Measurements from ENCODE around the gene TMEM163. TPM values are rescaled to one million over a fixed set of nuclear protein-coding genes. Genes with fewer than 3 reads are reported as not detected.

TMEM163 gene
- total RNA-seq, 2 experiments from 2014 or later = 0.23 TPM; not detected in 1

GRCh38 chr2:134706587-134707329 is 12.0 kb downstream of the TMEM163 start:
- ChIA-PET POLR2A (no interaction called here), CTCF (no interaction called here)
- H3K4me3 Mint-ChIP-seq = no peak overlapping the region
- no peaks in the 10 kb centered on the region for H3K9me3 Mint-ChIP-seq (ENCODE audit: insufficient read depth)
- H3K27ac Mint-ChIP-seq = peak overlapping the region; percentile 56
- H3K4me1 Mint-ChIP-seq (ENCODE audit: low read depth) = peaks cover 21% of the 10 kb centered on the region
- peaks cover 54% of the 10 kb centered on the region for H3K27me3 Mint-ChIP-seq (ENCODE audit: low read depth)
- peak; percentile 51 for ATAC-seq
- no peaks in the 10 kb centered on the region for H3K36me3 Mint-ChIP-seq (ENCODE audit: low read depth)
- DNase-seq = no peak

- ChIA-PET POLR2A (no interaction called here), CTCF (no interaction called here)
- H3K4me3 Mint-ChIP-seq = no peak overlapping the region
- peaks cover 21% of the 10 kb centered on the region for H3K4me1 Mint-ChIP-seq (ENCODE audit: low read depth)
- H3K27ac Mint-ChIP-seq = peak overlapping the region; percentile 56
- ATAC-seq (no peak), DNase-seq (no peak)
- no peaks in the 10 kb centered on the region for H3K36me3 Mint-ChIP-seq (ENCODE audit: low read depth)
- H3K9me3 Mint-ChIP-seq (ENCODE audit: insufficient read depth) = no peaks in the 10 kb centered on the region
- peaks cover 51% of the 10 kb centered on the region for H3K27me3 Mint-ChIP-seq (ENCODE audit: low read depth)
These were observed 12.8 kb downstream of the TMEM163 start for GRCh38 chr2:134705861-134706586.

GRCh38 chr2:134704173-134704572 is 14.6 kb downstream of the TMEM163 start:
- no peak for DNase-seq
- CTCF ChIA-PET = interaction anchor here (1.7 kb wide), 1 partner anchor 11 kb away, joined by 4 read pairs; no protein-coding TSS in a partner anchor

GRCh38 chr2:134703426-134703825 is 15.4 kb downstream of the TMEM163 start:
- no peak for ATAC-seq
- no peaks in the 10 kb centered on the region for H3K36me3 Mint-ChIP-seq (ENCODE audit: low read depth)
- no peak for DNase-seq
- peaks cover 51% of the 10 kb centered on the region for H3K27me3 Mint-ChIP-seq (ENCODE audit: low read depth)
- H3K9me3 Mint-ChIP-seq (ENCODE audit: insufficient read depth) = no peaks in the 10 kb centered on the region
- ChIA-PET POLR2A (interaction anchor here (0.7 kb wide), 1 partner anchor 78 kb away, joined by 5 read pairs; no protein-coding TSS in a partner anchor), CTCF (interaction anchor here (1.0 to 1.7 kb wide), 3 partner anchors 10 to 253 kb away, joined by 3 to 4 read pairs (median 4); no protein-coding TSS in a partner anchor)
- H3K27ac Mint-ChIP-seq = no peak overlapping the region
- peaks cover 21% of the 10 kb centered on the region for H3K4me1 Mint-ChIP-seq (ENCODE audit: low read depth)
- no peak overlapping the region for H3K4me3 Mint-ChIP-seq

More at GRCh38 chr2:134704173-134704572, 14.6 kb downstream of the TMEM163 start:
- H3K9me3 Mint-ChIP-seq (ENCODE audit: insufficient read depth) = no peaks in the 10 kb centered on the region
- no peak overlapping the region for H3K27ac Mint-ChIP-seq
- H3K27me3 Mint-ChIP-seq (ENCODE audit: low read depth) = peaks cover 52% of the 10 kb centered on the region
- H3K4me3 Mint-ChIP-seq = no peak overlapping the region
- no peaks in the 10 kb centered on the region for H3K36me3 Mint-ChIP-seq (ENCODE audit: low read depth)
- no peak for ATAC-seq
- POLR2A ChIA-PET = no interaction called here
- peaks cover 21% of the 10 kb centered on the region for H3K4me1 Mint-ChIP-seq (ENCODE audit: low read depth)

GRCh38 chr2:134700730-134701129 is 18.1 kb downstream of the TMEM163 start:
- H3K36me3 Mint-ChIP-seq (ENCODE audit: low read depth) = no peaks in the 10 kb centered on the region
- H3K27ac Mint-ChIP-seq = no peak overlapping the region
- DNase-seq (no peak), ATAC-seq (no peak)
- CTCF ChIA-PET = no interaction called here
- peaks cover 41% of the 10 kb centered on the region for H3K27me3 Mint-ChIP-seq (ENCODE audit: low read depth)
- no peak overlapping the region for H3K4me3 Mint-ChIP-seq
- H3K4me1 Mint-ChIP-seq (ENCODE audit: low read depth) = peaks cover 3% of the 10 kb centered on the region
- H3K9me3 Mint-ChIP-seq (ENCODE audit: insufficient read depth) = no peaks in the 10 kb centered on the region
- POLR2A ChIA-PET = no interaction called here

GRCh38 chr2:134694411-134694810 is 24.4 kb downstream of the TMEM163 start:
- DNase-seq (no peak), ATAC-seq (no peak)
- no peak overlapping the region for H3K27ac Mint-ChIP-seq
- H3K4me1 Mint-ChIP-seq (ENCODE audit: low read depth) = no peaks in the 10 kb centered on the region
- CTCF ChIA-PET = interaction anchor here (1.3 to 2.0 kb wide), 2 partner anchors 10 to 37 kb away, joined by 4 read pairs; no protein-coding TSS in a partner anchor
- no peaks in the 10 kb centered on the region for H3K36me3 Mint-ChIP-seq (ENCODE audit: low read depth)
- POLR2A ChIA-PET = interaction anchor here (0.6 kb wide), 1 partner anchor 264 kb away, joined by 3 read pairs; no protein-coding TSS in a partner anchor
- H3K4me3 Mint-ChIP-seq = no peak overlapping the region
- no peaks in the 10 kb centered on the region for H3K9me3 Mint-ChIP-seq (ENCODE audit: insufficient read depth)
- H3K27me3 Mint-ChIP-seq (ENCODE audit: low read depth) = peaks cover 21% of the 10 kb centered on the region

GRCh38 chr2:134693359-134694330 is 25.2 kb downstream of the TMEM163 start:
- no peaks in the 10 kb centered on the region for H3K9me3 Mint-ChIP-seq (ENCODE audit: insufficient read depth)
- DNase-seq = no peak
- CTCF ChIA-PET = interaction anchor here (0.7 to 2.0 kb wide), 4 partner anchors 11 to 36 kb away, joined by 3 to 4 read pairs (median 4); no protein-coding TSS in a partner anchor
- H3K27me3 Mint-ChIP-seq (ENCODE audit: low read depth) = peaks cover 20% of the 10 kb centered on the region
- H3K4me3 Mint-ChIP-seq = no peak overlapping the region
- no peaks in the 10 kb centered on the region for H3K36me3 Mint-ChIP-seq (ENCODE audit: low read depth)
- ATAC-seq = no peak
- no peak overlapping the region for H3K27ac Mint-ChIP-seq
- POLR2A ChIA-PET = no interaction called here
- H3K4me1 Mint-ChIP-seq (ENCODE audit: low read depth) = no peaks in the 10 kb centered on the region

GRCh38 chr2:134692499-134692898 is 26.3 kb downstream of the TMEM163 start:
- POLR2A ChIA-PET = no interaction called here
- CTCF ChIA-PET = no interaction called here
- peaks cover 16% of the 10 kb centered on the region for H3K27me3 Mint-ChIP-seq (ENCODE audit: low read depth)
- H3K27ac Mint-ChIP-seq = no peak overlapping the region
- DNase-seq (no peak), ATAC-seq (peak; percentile 47)
- H3K4me1 Mint-ChIP-seq (ENCODE audit: low read depth) = no peaks in the 10 kb centered on the region
- no peaks in the 10 kb centered on the region for H3K9me3 Mint-ChIP-seq (ENCODE audit: insufficient read depth)
- H3K36me3 Mint-ChIP-seq (ENCODE audit: low read depth) = no peaks in the 10 kb centered on the region
- no peak overlapping the region for H3K4me3 Mint-ChIP-seq

- ChIA-PET CTCF (no interaction called here), POLR2A (no interaction called here)
- no peak for DNase-seq
- Mint-ChIP-seq H3K27me3 (ENCODE audit: low read depth) (peaks cover 17% of the 10 kb centered on the region), H3K36me3 (ENCODE audit: low read depth) (no peaks in the 10 kb centered on the region), H3K9me3 (ENCODE audit: insufficient read depth) (no peaks in the 10 kb centered on the region), H3K4me3 (no peak overlapping the region), H3K27ac (no peak overlapping the region), H3K4me1 (ENCODE audit: low read depth) (no peaks in the 10 kb centered on the region)
- no peak for ATAC-seq
These were observed 28.1 kb downstream of the TMEM163 start for GRCh38 chr2:134690629-134691215.

GRCh38 chr2:134689315-134689714 is 29.5 kb downstream of the TMEM163 start:
- ChIA-PET POLR2A (no interaction called here), CTCF (no interaction called here)
- DNase-seq = no peak
- no peak for ATAC-seq
- Mint-ChIP-seq H3K27ac (no peak overlapping the region), H3K9me3 (ENCODE audit: insufficient read depth) (no peaks in the 10 kb centered on the region), H3K4me3 (no peak overlapping the region), H3K27me3 (ENCODE audit: low read depth) (peaks cover 17% of the 10 kb centered on the region), H3K36me3 (ENCODE audit: low read depth) (no peaks in the 10 kb centered on the region), H3K4me1 (ENCODE audit: low read depth) (no peaks in the 10 kb centered on the region)

GRCh38 chr2:134685967-134686366 is 32.8 kb downstream of the TMEM163 start:
- Mint-ChIP-seq H3K4me3 (no peak overlapping the region), H3K27me3 (ENCODE audit: low read depth) (peaks cover 26% of the 10 kb centered on the region), H3K36me3 (ENCODE audit: low read depth) (peaks cover 5% of the 10 kb centered on the region), H3K4me1 (ENCODE audit: low read depth) (peaks cover 9% of the 10 kb centered on the region), H3K9me3 (ENCODE audit: insufficient read depth) (peaks cover 4% of the 10 kb centered on the region), H3K27ac (no peak overlapping the region)
- POLR2A ChIA-PET = no interaction called here
- ATAC-seq (no peak), DNase-seq (no peak)
- CTCF ChIA-PET = interaction anchor here (0.5 kb wide), 1 partner anchor 168 kb away, joined by 3 read pairs; no protein-coding TSS in a partner anchor

Data from activated CD8-positive, alpha-beta T cell treated with anti-CD3 and anti-CD28 coated beads, Interleukin-2, amount 10 ng/mL, durations not matched to agents 7 days and 5 days (primary cell).